Measurements from ENCODE around the gene SELENOO. TPM values are rescaled to one million over a fixed set of nuclear protein-coding genes. Genes with fewer than 3 reads are reported as not detected.

Gene SELENOO
- total RNA-seq, 1 donor from 2014 or later = 28.3 TPM

DNA sequence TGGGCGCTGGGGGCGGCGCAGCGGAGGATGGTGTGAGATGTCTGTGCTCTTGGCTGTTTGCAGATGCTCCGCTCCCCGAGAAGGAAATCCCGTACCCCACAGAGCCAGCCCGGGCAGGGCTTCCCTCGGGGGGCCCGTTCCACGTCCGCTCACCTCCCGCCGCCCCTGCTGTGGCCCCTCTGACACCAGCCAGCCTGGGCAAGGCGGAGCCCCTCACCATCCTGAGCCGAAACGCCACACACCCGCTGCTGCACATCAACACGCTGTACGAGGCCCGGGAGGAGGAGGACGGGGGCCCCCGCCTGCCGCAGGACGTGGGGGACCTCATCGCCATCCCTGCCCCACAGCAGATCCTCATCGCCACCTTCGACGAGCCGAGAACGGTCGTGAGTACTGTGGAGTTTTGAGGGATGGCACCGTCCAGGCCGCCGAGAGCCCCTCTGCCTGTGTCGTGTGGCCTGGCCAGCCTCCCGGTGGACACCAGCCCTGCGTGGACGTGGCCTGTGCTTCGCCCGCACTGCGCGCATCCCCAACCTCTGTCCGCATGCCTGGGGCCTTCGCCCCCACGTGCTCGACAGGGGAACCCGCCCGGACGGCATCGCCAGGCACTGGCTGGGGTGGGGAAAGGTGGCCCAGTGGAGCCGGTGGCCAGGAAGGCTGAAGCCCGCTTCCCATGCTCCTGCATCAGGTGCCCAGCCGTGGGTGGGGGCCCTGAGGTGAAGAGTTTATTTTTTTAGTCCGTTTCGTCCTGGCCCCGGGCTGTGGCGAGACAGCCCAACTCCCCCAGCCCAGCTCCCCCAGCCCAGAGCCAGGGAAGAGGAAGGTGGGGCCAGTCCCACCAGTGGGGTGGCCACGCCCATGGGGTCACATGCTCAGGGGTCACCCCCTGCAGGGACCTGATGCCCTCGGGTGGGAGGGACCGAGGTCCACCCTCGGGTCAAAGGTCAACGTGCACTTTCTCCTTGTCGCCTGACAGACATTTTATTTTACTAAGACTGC is 21.6 kb upstream of the SELENOO start:
- Mint-ChIP-seq H3K27ac (no peak overlapping the region), H3K4me3 (no peak overlapping the region), H3K4me1 (peaks cover 3% of the 10 kb centered on the region), H3K36me3 (peaks cover 4% of the 10 kb centered on the region), H3K27me3 (ENCODE audit: low read depth) (no peaks in the 10 kb centered on the region), H3K9me3 (no peaks in the 10 kb centered on the region)
- peak in 1 of 2 experiments; percentile 18 for DNase-seq (ENCODE audit: low spot score in 2 of 2, unreplicated experiment in 2 of 2)
- TF ChIP-seq CTCF (IDR thresholded peaks at IDR 0.05; ENCODE audit: unreplicated experiment) = no peak

- H3K27me3 Mint-ChIP-seq (ENCODE audit: low read depth) = no peaks in the 10 kb centered on the region
- H3K27ac Mint-ChIP-seq = no peak overlapping the region
- peaks cover 6% of the 10 kb centered on the region for H3K4me1 Mint-ChIP-seq
- H3K9me3 Mint-ChIP-seq = no peaks in the 10 kb centered on the region
- peaks cover 4% of the 10 kb centered on the region for H3K36me3 Mint-ChIP-seq
- no peak overlapping the region for H3K4me3 Mint-ChIP-seq
- no peak for TF ChIP-seq CTCF (IDR thresholded peaks at IDR 0.05; ENCODE audit: unreplicated experiment)
- no peak for DNase-seq (ENCODE audit: low spot score in 2 of 2, unreplicated experiment in 2 of 2)
These were observed 20.7 kb upstream of the SELENOO start for GRCh38 chr22:50179937-50180726.

GRCh38 chr22:50180727-50181521 is 19.9 kb upstream of the SELENOO start:
- DNase-seq (ENCODE audit: low spot score in 2 of 2, unreplicated experiment in 2 of 2) = no peak
- no peaks in the 10 kb centered on the region for H3K27me3 Mint-ChIP-seq (ENCODE audit: low read depth)
- H3K36me3 Mint-ChIP-seq = peaks cover 4% of the 10 kb centered on the region
- H3K9me3 Mint-ChIP-seq = no peaks in the 10 kb centered on the region
- no peak for TF ChIP-seq CTCF (IDR thresholded peaks at IDR 0.05; ENCODE audit: unreplicated experiment)
- no peak overlapping the region for H3K4me3 Mint-ChIP-seq
- peaks cover 8% of the 10 kb centered on the region for H3K4me1 Mint-ChIP-seq
- H3K27ac Mint-ChIP-seq = no peak overlapping the region

DNA sequence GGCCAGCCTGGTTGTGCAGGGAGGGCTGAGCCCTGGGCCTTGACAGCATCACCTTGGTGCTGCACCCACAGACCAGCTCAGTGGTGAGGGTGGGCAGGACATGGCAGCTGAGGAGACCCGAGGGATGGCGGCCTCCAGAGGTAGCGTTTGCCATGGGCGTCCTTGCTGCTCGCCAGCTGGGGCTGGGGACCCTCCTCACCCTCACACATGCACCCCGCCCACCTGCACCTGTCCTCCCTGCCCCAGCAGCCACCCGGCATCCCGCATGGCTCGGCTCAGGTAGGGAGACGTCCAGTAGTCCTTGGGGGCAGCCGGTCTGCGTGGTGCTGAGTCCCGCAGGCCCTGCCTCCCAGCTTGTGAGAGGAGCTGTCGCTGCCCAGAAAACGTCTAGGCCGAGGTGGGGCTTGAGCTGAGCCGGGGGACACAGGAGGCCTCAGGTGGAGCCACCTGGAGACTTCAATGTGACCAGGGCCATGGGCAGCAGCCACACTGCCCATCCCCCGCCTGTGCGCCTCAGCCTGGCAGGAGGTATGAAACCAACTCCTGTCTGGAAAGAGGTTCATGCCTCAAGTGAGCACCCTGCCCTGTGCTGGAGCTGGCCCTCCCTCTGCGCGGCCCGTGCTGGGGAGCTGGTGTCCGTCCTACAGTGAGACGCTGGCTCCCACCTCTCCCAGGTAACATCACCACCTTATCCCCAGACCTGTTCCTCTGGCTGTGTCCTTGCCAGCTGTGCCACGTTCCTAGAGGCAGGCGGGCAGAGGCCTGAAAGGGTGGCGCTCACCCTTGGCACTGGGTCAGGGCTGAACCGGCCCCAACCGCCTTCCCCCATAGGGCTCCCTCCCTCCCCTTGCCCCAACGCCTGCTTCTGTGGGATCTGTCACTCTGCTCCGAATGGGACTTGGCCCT is 18.4 kb upstream of the SELENOO start:
- no peak for DNase-seq (ENCODE audit: low spot score in 2 of 2, unreplicated experiment in 2 of 2)
- peaks cover 2% of the 10 kb centered on the region for H3K36me3 Mint-ChIP-seq
- H3K4me3 Mint-ChIP-seq = no peak overlapping the region
- H3K27me3 Mint-ChIP-seq (ENCODE audit: low read depth) = no peaks in the 10 kb centered on the region
- no peak overlapping the region for H3K27ac Mint-ChIP-seq
- TF ChIP-seq CTCF (IDR thresholded peaks at IDR 0.05; ENCODE audit: unreplicated experiment) = no peak
- H3K4me1 Mint-ChIP-seq = peaks cover 11% of the 10 kb centered on the region
- H3K9me3 Mint-ChIP-seq = no peaks in the 10 kb centered on the region

Data from mesothelial cell of epicardium (in vitro differentiated cells).